ENCODE measurements around the gene YPEL3. TPM values are rescaled to one million over a fixed set of nuclear protein-coding genes. Genes with fewer than 3 reads are reported as not detected.

The YPEL3 gene
- total and polyA plus RNA-seq, 4 donors = 30.6 to 142 (median 85.8) TPM

GRCh38 chr16:30053376-30054015 lies 42.5 kb downstream of the YPEL3 start:
- Histone ChIP-seq H3K4me1 (ENCODE audit: control insufficient read depth, insufficient read depth, low read length) (peaks cover 47% of the 10 kb centered on the region), H3K27ac (ENCODE audit: low read depth, low read length) (peak overlapping the region; percentile 33), H3K27me3 (ENCODE audit: control insufficient read depth, insufficient read depth, low read length) (no peaks in the 10 kb centered on the region), H3K4me3 (ENCODE audit: low read depth, low read length) (peak overlapping the region; percentile 83), H3K36me3 (ENCODE audit: control insufficient read depth, insufficient read depth, low read length) (peaks cover 13% of the 10 kb centered on the region), H3K9me3 (ENCODE audit: control insufficient read depth, insufficient read depth, low read length) (no peaks in the 10 kb centered on the region)
- DNase-seq (ENCODE audit: low read depth in 4 of 6, low spot score in 6 of 6) = no peak
- 9% methylated on average over 15 of the region's 19 CpGs for WGBS (ENCODE audit: insufficient coverage)

GRCh38 chr16:30052671-30053372 lies 43.2 kb downstream of the YPEL3 start:
- H3K36me3 ChIP-seq (ENCODE audit: control insufficient read depth, insufficient read depth, low read length) = peaks cover 13% of the 10 kb centered on the region
- under 1% methylated on average over 43 of the region's 58 CpGs for WGBS (ENCODE audit: insufficient coverage)
- no peaks in the 10 kb centered on the region for H3K9me3 ChIP-seq (ENCODE audit: control insufficient read depth, insufficient read depth, low read length)
- peak overlapping the region; percentile 83 for H3K4me3 ChIP-seq (ENCODE audit: low read depth, low read length)
- H3K27me3 ChIP-seq (ENCODE audit: control insufficient read depth, insufficient read depth, low read length) = no peaks in the 10 kb centered on the region
- peaks cover 47% of the 10 kb centered on the region for H3K4me1 ChIP-seq (ENCODE audit: control insufficient read depth, insufficient read depth, low read length)
- peak overlapping the region; percentile 33 for H3K27ac ChIP-seq (ENCODE audit: low read depth, low read length)
- DNase-seq (ENCODE audit: low read depth in 4 of 6, low spot score in 6 of 6) = peak in 5 of 6 donors; percentile 71 to 97 (median 86)

- Histone ChIP-seq H3K4me1 (ENCODE audit: control insufficient read depth, insufficient read depth, low read length) (peaks cover 47% of the 10 kb centered on the region), H3K27ac (ENCODE audit: low read depth, low read length) (no peak overlapping the region), H3K4me3 (ENCODE audit: low read depth, low read length) (no peak overlapping the region), H3K27me3 (ENCODE audit: control insufficient read depth, insufficient read depth, low read length) (no peaks in the 10 kb centered on the region), H3K36me3 (ENCODE audit: control insufficient read depth, insufficient read depth, low read length) (peaks cover 13% of the 10 kb centered on the region), H3K9me3 (ENCODE audit: control insufficient read depth, insufficient read depth, low read length) (no peaks in the 10 kb centered on the region)
- 85% methylated on average over 3 of the region's 3 CpGs for WGBS (ENCODE audit: insufficient coverage)
- DNase-seq (ENCODE audit: low read depth in 4 of 6, low spot score in 6 of 6) = no peak
Observed at GRCh38 chr16:30051518-30051917, 44.5 kb downstream of the YPEL3 start.

- H3K27ac ChIP-seq (ENCODE audit: low read depth, low read length) = peak overlapping the region; percentile 64
- 39% methylated on average over 6 of the region's 8 CpGs for WGBS (ENCODE audit: insufficient coverage)
- H3K36me3 ChIP-seq (ENCODE audit: control insufficient read depth, insufficient read depth, low read length) = peaks cover 3% of the 10 kb centered on the region
- no peaks in the 10 kb centered on the region for H3K9me3 ChIP-seq (ENCODE audit: control insufficient read depth, insufficient read depth, low read length)
- peak in 4 of 6 donors; percentile 41 to 92 (median 76) for DNase-seq (ENCODE audit: low read depth in 4 of 6, low spot score in 6 of 6)
- no peaks in the 10 kb centered on the region for H3K27me3 ChIP-seq (ENCODE audit: control insufficient read depth, insufficient read depth, low read length)
- peaks cover 44% of the 10 kb centered on the region for H3K4me1 ChIP-seq (ENCODE audit: control insufficient read depth, insufficient read depth, low read length)
- H3K4me3 ChIP-seq (ENCODE audit: low read depth, low read length) = no peak overlapping the region
Observed at GRCh38 chr16:30049871-30050270, 46.1 kb downstream of the YPEL3 start.

GRCh38 chr16:30046588-30046987 lies 49.4 kb downstream of the YPEL3 start:
- no peak for DNase-seq (ENCODE audit: low read depth in 4 of 6, low spot score in 6 of 6)
- H3K4me1 ChIP-seq (ENCODE audit: control insufficient read depth, insufficient read depth, low read length) = peaks cover 18% of the 10 kb centered on the region
- H3K4me3 ChIP-seq (ENCODE audit: low read depth, low read length) = no peak overlapping the region
- no CpG with 5 or more reads among the region's 1 CpG for WGBS (ENCODE audit: insufficient coverage)
- H3K27ac ChIP-seq (ENCODE audit: low read depth, low read length) = no peak overlapping the region
- H3K9me3 ChIP-seq (ENCODE audit: control insufficient read depth, insufficient read depth, low read length) = no peaks in the 10 kb centered on the region
- no peaks in the 10 kb centered on the region for H3K27me3 ChIP-seq (ENCODE audit: control insufficient read depth, insufficient read depth, low read length)
- no peaks in the 10 kb centered on the region for H3K36me3 ChIP-seq (ENCODE audit: control insufficient read depth, insufficient read depth, low read length)

GRCh38 chr16:30046178-30046577 lies 49.8 kb downstream of the YPEL3 start:
- H3K4me1 ChIP-seq (ENCODE audit: control insufficient read depth, insufficient read depth, low read length) = peaks cover 17% of the 10 kb centered on the region
- H3K4me3 ChIP-seq (ENCODE audit: low read depth, low read length) = no peak overlapping the region
- 83% methylated on average over 1 of the region's 8 CpGs for WGBS (ENCODE audit: insufficient coverage)
- DNase-seq (ENCODE audit: low read depth in 4 of 6, low spot score in 6 of 6) = no peak
- H3K9me3 ChIP-seq (ENCODE audit: control insufficient read depth, insufficient read depth, low read length) = no peaks in the 10 kb centered on the region
- no peaks in the 10 kb centered on the region for H3K36me3 ChIP-seq (ENCODE audit: control insufficient read depth, insufficient read depth, low read length)
- no peaks in the 10 kb centered on the region for H3K27me3 ChIP-seq (ENCODE audit: control insufficient read depth, insufficient read depth, low read length)
- no peak overlapping the region for H3K27ac ChIP-seq (ENCODE audit: low read depth, low read length)

Other genes with a start within 250 kb of the YPEL3 start
- 10 to 100 TPM; 51.3 to 78.6 TPM for gene CDIPT, start 233.0 kb downstream of the YPEL3 start, total RNA-seq
- gene CDIPT, start 233.0 kb downstream of the YPEL3 start, polyA plus RNA-seq (ENCODE audit: insufficient read length in 2 of 2) = 100 to 1,000 TPM; 103 to 121 TPM
- gene SEZ6L2, start 196.7 kb downstream of the YPEL3 start, total RNA-seq = 10 to 100 TPM; 32.7 to 66.3 TPM
- 100 to 1,000 TPM; 138 to 155 TPM for gene SEZ6L2, start 196.7 kb downstream of the YPEL3 start, polyA plus RNA-seq (ENCODE audit: insufficient read length in 2 of 2)
- gene ASPHD1, start 195.7 kb downstream of the YPEL3 start, total RNA-seq = 10 to 100 TPM in 1 of 2 donors, 1 to 10 TPM in 1; 4.2 to 15.1 TPM
- gene ASPHD1, start 195.7 kb downstream of the YPEL3 start, polyA plus RNA-seq (ENCODE audit: insufficient read length in 2 of 2) = 10 to 100 TPM; 49.8 to 52.7 TPM
- gene KCTD13, start 170.0 kb downstream of the YPEL3 start, total RNA-seq = 10 to 100 TPM; 11.0 to 15.4 TPM
- gene KCTD13, start 170.0 kb downstream of the YPEL3 start, polyA plus RNA-seq (ENCODE audit: insufficient read length in 2 of 2) = 10 to 100 TPM; 64.2 to 79.2 TPM
- 10 to 100 TPM; 32.5 to 83.1 TPM for gene TMEM219, start 134.1 kb downstream of the YPEL3 start, total RNA-seq
- 10 to 100 TPM; 83.5 to 91.4 TPM for gene TMEM219, start 134.1 kb downstream of the YPEL3 start, polyA plus RNA-seq (ENCODE audit: insufficient read length in 2 of 2)
- gene TAOK2, start 122.3 kb downstream of the YPEL3 start, total RNA-seq = 10 to 100 TPM; 42.2 to 52.3 TPM
- gene TAOK2, start 122.3 kb downstream of the YPEL3 start, polyA plus RNA-seq (ENCODE audit: insufficient read length in 2 of 2) = 10 to 100 TPM; 80.6 to 87.1 TPM
- 10 to 100 TPM; 12.2 to 13.7 TPM for gene HIRIP3, start 100.6 kb downstream of the YPEL3 start, total RNA-seq
- 10 to 100 TPM; 26.2 to 28.8 TPM for gene HIRIP3, start 100.6 kb downstream of the YPEL3 start, polyA plus RNA-seq (ENCODE audit: insufficient read length in 2 of 2)
- gene INO80E, start 100.0 kb downstream of the YPEL3 start, total RNA-seq = 10 to 100 TPM; 24.9 to 50.6 TPM
- gene INO80E, start 100.0 kb downstream of the YPEL3 start, polyA plus RNA-seq (ENCODE audit: insufficient read length in 2 of 2) = 10 to 100 TPM; 66.4 to 70.9 TPM
- gene DOC2A, start 85.2 kb downstream of the YPEL3 start, total RNA-seq = 10 to 100 TPM in 1 of 2 donors, 1 to 10 TPM in 1; 7.6 to 14.8 TPM
- 10 to 100 TPM; 60.4 to 61.6 TPM for gene DOC2A, start 85.2 kb downstream of the YPEL3 start, polyA plus RNA-seq (ENCODE audit: insufficient read length in 2 of 2)
- not detected for gene C16orf92, start 73.0 kb downstream of the YPEL3 start, total RNA-seq
- gene C16orf92, start 73.0 kb downstream of the YPEL3 start, polyA plus RNA-seq (ENCODE audit: insufficient read length in 2 of 2) = 1 to 10 TPM in 1 of 2 donors, under 1 TPM in 1; 0.76 to 2.0 TPM
- 10 to 100 TPM; 10.2 to 19.2 TPM for gene TLCD3B, start 64.9 kb downstream of the YPEL3 start, total RNA-seq
- gene TLCD3B, start 64.9 kb downstream of the YPEL3 start, polyA plus RNA-seq (ENCODE audit: insufficient read length in 2 of 2) = 100 to 1,000 TPM; 119 to 136 TPM
- 100 to 1,000 TPM; 264 to 594 TPM for gene ALDOA, start 30.5 kb downstream of the YPEL3 start, total RNA-seq
- gene ALDOA, start 30.5 kb downstream of the YPEL3 start, polyA plus RNA-seq (ENCODE audit: insufficient read length in 2 of 2) = 100 to 1,000 TPM; 832 to 849 TPM
- 10 to 100 TPM; 51.6 to 59.6 TPM for gene PPP4C, start 20.2 kb downstream of the YPEL3 start, total RNA-seq
- 100 to 1,000 TPM in 1 of 2 donors, 10 to 100 TPM in 1; 96.0 to 104 TPM for gene PPP4C, start 20.2 kb downstream of the YPEL3 start, polyA plus RNA-seq (ENCODE audit: insufficient read length in 2 of 2)
- gene TBX6, start 4.3 kb downstream of the YPEL3 start, total RNA-seq = under 1 TPM; 0.20 to 0.99 TPM
- 1 to 10 TPM; 1.0 to 2.7 TPM for gene TBX6, start 4.3 kb downstream of the YPEL3 start, polyA plus RNA-seq (ENCODE audit: insufficient read length in 2 of 2)
- gene GDPD3, start 17.3 kb upstream of the YPEL3 start, total RNA-seq = 1 to 10 TPM; 1.2 to 4.8 TPM
- 10 to 100 TPM in 1 of 2 donors, 1 to 10 TPM in 1; 6.8 to 10.9 TPM for gene GDPD3, start 17.3 kb upstream of the YPEL3 start, polyA plus RNA-seq (ENCODE audit: insufficient read length in 2 of 2)
- 10 to 100 TPM; 25.0 to 42.2 TPM for gene MAPK3, start 27.0 kb upstream of the YPEL3 start, total RNA-seq
- gene MAPK3, start 27.0 kb upstream of the YPEL3 start, polyA plus RNA-seq (ENCODE audit: insufficient read length in 2 of 2) = 100 to 1,000 TPM; 136 to 144 TPM
- gene CORO1A, start 87.4 kb upstream of the YPEL3 start, total RNA-seq = 10 to 100 TPM; 13.8 to 25.8 TPM
- gene CORO1A, start 87.4 kb upstream of the YPEL3 start, polyA plus RNA-seq (ENCODE audit: insufficient read length in 2 of 2) = 10 to 100 TPM; 44.8 to 50.6 TPM
- 100 to 1,000 TPM in 1 of 2 donors, 10 to 100 TPM in 1; 10.1 to 102 TPM for gene BOLA2B, start 97.5 kb upstream of the YPEL3 start, total RNA-seq
- 10 to 100 TPM; 37.8 to 45.9 TPM for gene BOLA2B, start 97.5 kb upstream of the YPEL3 start, polyA plus RNA-seq (ENCODE audit: insufficient read length in 2 of 2)
- gene SLX1A, start 97.7 kb upstream of the YPEL3 start, total RNA-seq = 10 to 100 TPM in 1 of 2 donors, 1 to 10 TPM in 1; 4.5 to 24.0 TPM
- gene SLX1A, start 97.7 kb upstream of the YPEL3 start, polyA plus RNA-seq (ENCODE audit: insufficient read length in 2 of 2) = 10 to 100 TPM; 32.5 to 47.2 TPM
- 10 to 100 TPM in 1 of 2 donors, 1 to 10 TPM in 1; 1.5 to 17.4 TPM for gene SULT1A3, start 103.0 kb upstream of the YPEL3 start, total RNA-seq
- 10 to 100 TPM; 16.9 to 21.3 TPM for gene SULT1A3, start 103.0 kb upstream of the YPEL3 start, polyA plus RNA-seq (ENCODE audit: insufficient read length in 2 of 2)
- gene NPIPB13, start 152.3 kb upstream of the YPEL3 start, total RNA-seq = 1 to 10 TPM; 3.0 to 4.3 TPM
- 10 to 100 TPM in 1 of 2 donors, 1 to 10 TPM in 1; 5.6 to 32.5 TPM for gene NPIPB13, start 152.3 kb upstream of the YPEL3 start, polyA plus RNA-seq (ENCODE audit: insufficient read length in 2 of 2)